ENCODE data around the gene CEP350.

- TF ChIP-seq EZH2 (IDR thresholded peaks at IDR 0.05; ENCODE audit: borderline replicate concordance, low read length) (no peak), CTCF (conservative IDR thresholded peaks at IDR 0.05 in 1 of 2, IDR thresholded peaks at IDR 0.05 in 1 of 2; ENCODE audit: extremely low read depth in 1 of 2, insufficient read depth in 1 of 2, low read depth in 1 of 2, low read length in 2 of 2) (no peak)
Observed at GRCh38 chr1:180158149-180159147, 203.8 kb downstream of the CEP350 start.
